Measurements from ENCODE around the gene GRIK5. TPM values are rescaled to one million over a fixed set of nuclear protein-coding genes. Genes with fewer than 3 reads are reported as not detected.

GRIK5 gene
- polyA plus RNA-seq, 1 donor (not counting 4 experiments of a cell fraction or from before 2014, with no cell fraction given): 0.17 TPM

GRCh38 chr19:41971363-41971762, 98.6 kb downstream of the GRIK5 start:
- no peak for FAIRE-seq
- no peaks in the 10 kb centered on the region for H3K27me3 ChIP-seq (ENCODE audit: control insufficient read depth, extremely low read depth, insufficient read depth, low read length)

GRCh38 chr19:41969772-41970458, 100.1 kb downstream of the GRIK5 start:
- Histone ChIP-seq H3K36me3 (ENCODE audit: control insufficient read depth in 2 of 2, extremely low read depth in 1 of 2, insufficient read depth in 2 of 2, low read length in 2 of 2) (no peaks in the 10 kb centered on the region), H3K27me3 (ENCODE audit: control insufficient read depth, extremely low read depth, insufficient read depth, low read length) (no peaks in the 10 kb centered on the region), H3K4me2 (ENCODE audit: control insufficient read depth, extremely low read depth, insufficient read depth, low read depth, low read length) (no peak overlapping the region), H3K79me2 (ENCODE audit: control insufficient read depth, insufficient read depth, low read length) (no peaks in the 10 kb centered on the region), H3K4me3 (ENCODE audit: control insufficient read depth in 2 of 3, extremely low read depth in 1 of 3, insufficient read depth in 2 of 3, low read depth in 1 of 3, low read length in 3 of 3) (no peak overlapping the region), H2AFZ (ENCODE audit: control insufficient read depth, low read length) (no peak overlapping the region), H3K27ac (ENCODE audit: control insufficient read depth, insufficient read depth, low read length) (no peak overlapping the region), H3K4me1 (ENCODE audit: control insufficient read depth, extremely low read depth, insufficient read depth, low read length) (peaks cover 6% of the 10 kb centered on the region), H3K9me1 (ENCODE audit: control insufficient read depth, extremely low read depth, insufficient read depth, low read length) (no peaks in the 10 kb centered on the region), H3K9me3 (ENCODE audit: control insufficient read depth, low read depth, low read length) (no peaks in the 10 kb centered on the region), H3K9ac (ENCODE audit: control insufficient read depth, extremely low read depth, insufficient read depth, low read length) (no peak overlapping the region), H4K20me1 (ENCODE audit: control insufficient read depth, extremely low read depth, insufficient read depth, low read length) (no peaks in the 10 kb centered on the region)
- no peak for FAIRE-seq
- TF ChIP-seq CTCF (optimal IDR thresholded peaks at IDR 0.05 in 1 of 3, IDR thresholded peaks at IDR 0.05 in 1 of 3, conservative IDR thresholded peaks at IDR 0.05 in 1 of 3; ENCODE audit: extremely low read depth in 1 of 3, insufficient read depth in 2 of 3, low read length in 3 of 3) (no peak), EZH2 (IDR thresholded peaks at IDR 0.05; ENCODE audit: low read length) (no peak)
- dilution Hi-C loops (cut with MboI; ENCODE audit: extremely low pct_ligation_motif_present, low sequenced_read_pairs): no loop called here
- no peak for DNase-seq (ENCODE audit: low read depth, low spot score)

More at GRCh38 chr19:41971363-41971762, 98.6 kb downstream of the GRIK5 start:
- H4K20me1 ChIP-seq (ENCODE audit: control insufficient read depth, extremely low read depth, insufficient read depth, low read length): no peaks in the 10 kb centered on the region
- H2AFZ ChIP-seq (ENCODE audit: control insufficient read depth, low read length): no peak overlapping the region
- TF ChIP-seq EZH2 (IDR thresholded peaks at IDR 0.05; ENCODE audit: low read length): no peak
- no peaks in the 10 kb centered on the region for H3K79me2 ChIP-seq (ENCODE audit: control insufficient read depth, insufficient read depth, low read length)
- H3K9ac ChIP-seq (ENCODE audit: control insufficient read depth, extremely low read depth, insufficient read depth, low read length): no peak overlapping the region
- no peak for DNase-seq (ENCODE audit: low read depth, low spot score)
- dilution Hi-C loops (cut with MboI; ENCODE audit: extremely low pct_ligation_motif_present, low sequenced_read_pairs): no loop called here
- no peaks in the 10 kb centered on the region for H3K9me1 ChIP-seq (ENCODE audit: control insufficient read depth, extremely low read depth, insufficient read depth, low read length)
- no peaks in the 10 kb centered on the region for H3K9me3 ChIP-seq (ENCODE audit: control insufficient read depth, low read depth, low read length)
- peaks cover 6% of the 10 kb centered on the region for H3K4me1 ChIP-seq (ENCODE audit: control insufficient read depth, extremely low read depth, insufficient read depth, low read length)
- no peak overlapping the region for H3K4me3 ChIP-seq (ENCODE audit: control insufficient read depth in 2 of 3, extremely low read depth in 1 of 3, insufficient read depth in 2 of 3, low read depth in 1 of 3, low read length in 3 of 3)
- H3K4me2 ChIP-seq (ENCODE audit: control insufficient read depth, extremely low read depth, insufficient read depth, low read depth, low read length): no peak overlapping the region
- no peaks in the 10 kb centered on the region for H3K36me3 ChIP-seq (ENCODE audit: control insufficient read depth in 2 of 2, extremely low read depth in 1 of 2, insufficient read depth in 2 of 2, low read length in 2 of 2)
- no peak overlapping the region for H3K27ac ChIP-seq (ENCODE audit: control insufficient read depth, insufficient read depth, low read length)
